ES-I3 (cell line): ENCODE results near the gene NFKBIA.
"Not testable (repeated sequence)": the region's sequence is repeated elsewhere in the genome, so short reads cannot be mapped to it uniquely, and the experiment has no call there.

ENCODE experiments used
- H3K36me3 ChIP-seq: 2 replicates; pipeline ENCODE4 v1.6.1; 2013; ENCODE audit warnings: mild to moderate bottlenecking, low read length, control low read depth, moderate library complexity; ENCODE audit not compliant: insufficient read depth
- H3K4me1 ChIP-seq: 2 replicates; pipeline ENCODE4 v1.6.1; 2013; ENCODE audit warnings: mild to moderate bottlenecking, control low read depth, low read length; ENCODE audit not compliant: insufficient read depth
- H3K9ac ChIP-seq: 2 replicates; pipeline ENCODE4 v1.6.1; 2013; ENCODE audit warnings: low read depth, mild to moderate bottlenecking, low read length, moderate library complexity
- H3K9me3 ChIP-seq: 2 replicates; pipeline ENCODE4 v1.6.1; 2013; ENCODE audit warnings: mild to moderate bottlenecking, low read length, moderate library complexity; ENCODE audit not compliant: control insufficient read depth, insufficient read depth

NFKBIA gene

DNA sequence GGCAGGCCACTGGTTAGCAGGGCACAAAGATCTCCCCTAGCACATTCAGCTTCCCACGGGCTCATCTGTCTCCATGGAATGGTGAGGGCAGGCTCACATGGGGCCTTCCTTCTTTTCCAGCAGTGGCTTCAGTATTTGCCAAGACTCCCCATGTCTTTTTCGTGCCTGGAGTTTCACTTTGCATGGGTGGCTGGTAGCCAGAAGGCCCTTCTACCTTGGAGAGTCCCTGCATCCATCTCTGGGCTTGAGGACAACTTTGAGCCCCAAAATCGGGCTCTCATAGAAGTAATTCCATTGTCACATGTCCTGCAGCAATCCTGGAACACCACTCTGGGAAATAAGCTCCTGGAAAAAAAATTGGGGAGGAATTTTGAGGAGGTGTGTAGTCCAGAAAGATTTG, 42.1 kb downstream of the NFKBIA start:
- Histone ChIP-seq H3K36me3 (no peaks in the 10 kb centered on the region), H3K9ac (no peak overlapping the region), H3K9me3 (no peaks in the 10 kb centered on the region), H3K4me1 (peaks cover 17% of the 10 kb centered on the region; the same call in 1 of the 2 replicates)

GRCh38 chr14:35361141-35361480, 43.4 kb downstream of the NFKBIA start:
- Histone ChIP-seq H3K4me1 (peaks cover 10% of the 10 kb centered on the region; the same call in 1 of the 2 replicates), H3K9me3 (no peaks in the 10 kb centered on the region), H3K9ac (no peak overlapping the region), H3K36me3 (no peaks in the 10 kb centered on the region)

- not testable (repeated sequence) for H3K9me3 ChIP-seq, H3K36me3 ChIP-seq, H3K4me1 ChIP-seq, H3K9ac ChIP-seq
Observed at GRCh38 chr14:35359655-35360054, 44.9 kb downstream of the NFKBIA start.

DNA sequence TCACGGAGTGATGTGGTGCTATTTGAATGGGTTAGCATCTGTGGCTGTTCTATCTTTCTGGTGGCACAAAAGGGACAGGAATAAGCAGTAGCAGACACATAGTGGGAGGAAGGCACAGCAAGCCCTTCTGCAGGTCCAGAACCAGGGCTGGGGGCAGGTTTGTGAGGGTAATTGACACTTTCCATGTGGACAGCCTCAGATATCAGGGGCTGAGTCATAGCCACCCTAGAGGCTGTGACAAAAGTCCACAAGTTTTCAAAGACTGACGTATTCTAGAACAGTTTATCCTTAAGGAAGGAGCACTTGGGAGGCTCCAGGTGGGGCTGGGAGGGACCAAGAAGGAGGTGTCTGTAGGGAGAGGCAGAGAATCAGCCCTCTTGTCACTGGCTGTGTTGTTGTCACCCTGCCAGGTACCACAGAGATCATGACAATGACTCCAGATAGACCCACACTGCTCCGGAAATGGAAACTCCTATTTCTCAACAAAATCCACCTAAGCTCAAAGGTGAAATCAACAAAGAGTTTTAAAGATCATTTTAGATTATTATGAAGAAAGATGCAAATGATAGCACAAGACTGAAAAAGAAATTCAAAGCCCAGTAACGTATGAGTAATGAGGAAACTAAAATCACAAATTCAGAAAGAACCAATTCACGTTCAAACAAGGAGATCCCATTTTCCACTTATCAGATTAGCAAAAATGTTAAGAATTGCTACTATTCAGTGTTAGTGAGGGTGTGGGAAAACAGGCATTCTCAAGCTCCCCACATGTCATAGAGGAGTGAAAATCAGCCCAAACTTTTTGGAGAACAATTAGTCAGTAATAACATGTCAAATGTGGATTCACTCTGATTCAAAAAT, 48.3 kb downstream of the NFKBIA start:
- Histone ChIP-seq H3K9me3 (no peaks in the 10 kb centered on the region), H3K9ac (no peak overlapping the region), H3K36me3 (no peaks in the 10 kb centered on the region), H3K4me1 (peaks cover 4% of the 10 kb centered on the region; the same call in 1 of the 2 replicates)

DNA sequence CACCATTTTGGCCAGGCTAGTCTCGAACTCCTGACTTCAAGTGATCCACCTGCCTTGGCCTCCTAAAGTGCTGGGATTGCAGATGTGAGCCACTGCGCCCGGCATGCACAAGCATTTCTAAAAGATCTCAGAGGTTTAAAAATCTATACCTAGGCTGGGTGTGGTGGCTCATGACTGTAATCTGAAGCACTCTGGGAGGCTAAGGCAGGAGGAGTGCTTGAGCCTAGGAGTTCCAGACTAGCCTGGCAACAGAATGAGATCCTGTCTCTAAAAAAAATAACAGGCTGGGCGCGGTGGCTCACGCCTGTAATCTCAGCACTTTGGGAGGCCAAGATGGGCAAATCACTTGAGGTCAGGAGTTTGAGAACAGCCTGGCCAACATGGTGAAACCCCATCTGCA, 49.3 kb downstream of the NFKBIA start:
- not testable (repeated sequence) for H3K4me1 ChIP-seq, H3K9me3 ChIP-seq, H3K9ac ChIP-seq, H3K36me3 ChIP-seq

DNA sequence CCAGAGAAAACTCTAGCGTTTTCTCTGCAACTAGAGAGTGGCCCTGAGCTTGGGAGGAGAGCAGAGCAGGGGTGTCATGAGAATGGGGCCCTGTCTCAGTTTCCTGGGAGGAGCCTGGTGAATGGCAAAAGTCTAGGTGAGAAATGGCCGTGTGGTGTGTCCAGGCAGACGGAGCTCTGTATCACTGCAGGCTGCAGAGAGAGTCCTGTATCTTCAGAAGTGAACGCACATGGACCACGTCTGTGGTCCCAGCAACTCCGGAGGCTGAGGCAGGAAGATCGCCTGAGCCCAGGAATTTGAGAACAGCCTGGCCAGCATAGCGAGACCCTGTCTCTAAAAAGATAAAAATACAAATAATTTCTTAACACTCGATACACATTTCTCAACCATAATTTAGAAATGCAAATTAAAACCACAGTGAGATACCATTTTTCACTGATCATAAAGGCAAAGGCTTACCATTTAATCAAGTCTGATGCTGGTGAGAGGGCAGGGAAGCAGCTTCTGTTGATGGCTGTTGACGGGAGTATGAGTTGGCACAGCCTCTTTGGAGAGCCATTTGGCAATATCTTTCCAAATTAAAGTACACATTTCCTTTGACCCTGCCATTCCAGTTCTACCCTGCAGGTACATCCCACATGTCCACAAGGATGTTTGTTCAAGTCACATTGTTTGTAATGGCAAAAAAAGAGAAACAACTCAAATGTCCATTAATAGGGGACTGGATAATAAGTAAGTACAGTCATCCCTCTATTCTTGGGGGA, 51.0 kb downstream of the NFKBIA start:
- no peaks in the 10 kb centered on the region for H3K9me3 ChIP-seq
- no peaks in the 10 kb centered on the region for H3K36me3 ChIP-seq
- H3K4me1 ChIP-seq: peaks cover 8% of the 10 kb centered on the region
- H3K9ac ChIP-seq: no peak overlapping the region

GRCh38 chr14:35352274-35353233, 52.0 kb downstream of the NFKBIA start:
- Histone ChIP-seq H3K9me3 (no peaks in the 10 kb centered on the region), H3K4me1 (peaks cover 9% of the 10 kb centered on the region), H3K36me3 (no peaks in the 10 kb centered on the region), H3K9ac (no peak overlapping the region)

DNA sequence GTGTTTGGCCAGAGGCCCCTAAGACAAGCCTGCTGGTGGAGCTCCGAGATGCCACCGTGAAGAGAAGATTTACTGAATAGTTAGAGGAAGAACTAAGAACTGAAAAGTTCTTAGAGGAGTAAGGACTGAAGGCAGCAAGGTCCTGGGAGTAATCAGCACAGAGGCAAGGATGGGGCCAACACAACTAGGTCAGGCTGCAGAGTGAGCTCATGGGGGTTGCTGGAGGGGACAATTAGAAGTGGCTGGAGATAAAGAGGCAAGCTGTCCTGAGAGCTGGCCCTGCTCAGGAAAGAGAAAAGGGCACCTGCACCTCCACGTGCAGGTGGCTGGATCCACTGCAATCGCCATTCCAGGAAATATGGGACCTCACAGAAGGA, 52.7 kb downstream of the NFKBIA start:
- Histone ChIP-seq H3K9me3 (no peaks in the 10 kb centered on the region), H3K4me1 (peaks cover 15% of the 10 kb centered on the region), H3K9ac (no peak overlapping the region), H3K36me3 (no peaks in the 10 kb centered on the region)
